Measurements from ENCODE around the gene PSMD8.

GRCh38 chr19:38391911-38392464, 17.6 kb downstream of the PSMD8 start:
- no peak for TF ChIP-seq CTCF (IDR thresholded peaks at IDR 0.05)
- no peak for TF ChIP-seq POLR2A (IDR thresholded peaks at IDR 0.05)
- no peak for TF ChIP-seq EP300 (IDR thresholded peaks at IDR 0.05)
- no peak for TF ChIP-seq POLR2AphosphoS5 (IDR thresholded peaks at IDR 0.05)
